ENCODE measurements around the gene ACTL7A.
"Not testable (repeated sequence)": the region's sequence is repeated elsewhere in the genome, so short reads cannot be mapped to it uniquely, and the experiment has no call there.

ACTL7A gene, protein sequence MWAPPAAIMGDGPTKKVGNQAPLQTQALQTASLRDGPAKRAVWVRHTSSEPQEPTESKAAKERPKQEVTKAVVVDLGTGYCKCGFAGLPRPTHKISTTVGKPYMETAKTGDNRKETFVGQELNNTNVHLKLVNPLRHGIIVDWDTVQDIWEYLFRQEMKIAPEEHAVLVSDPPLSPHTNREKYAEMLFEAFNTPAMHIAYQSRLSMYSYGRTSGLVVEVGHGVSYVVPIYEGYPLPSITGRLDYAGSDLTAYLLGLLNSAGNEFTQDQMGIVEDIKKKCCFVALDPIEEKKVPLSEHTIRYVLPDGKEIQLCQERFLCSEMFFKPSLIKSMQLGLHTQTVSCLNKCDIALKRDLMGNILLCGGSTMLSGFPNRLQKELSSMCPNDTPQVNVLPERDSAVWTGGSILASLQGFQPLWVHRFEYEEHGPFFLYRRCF

DNA sequence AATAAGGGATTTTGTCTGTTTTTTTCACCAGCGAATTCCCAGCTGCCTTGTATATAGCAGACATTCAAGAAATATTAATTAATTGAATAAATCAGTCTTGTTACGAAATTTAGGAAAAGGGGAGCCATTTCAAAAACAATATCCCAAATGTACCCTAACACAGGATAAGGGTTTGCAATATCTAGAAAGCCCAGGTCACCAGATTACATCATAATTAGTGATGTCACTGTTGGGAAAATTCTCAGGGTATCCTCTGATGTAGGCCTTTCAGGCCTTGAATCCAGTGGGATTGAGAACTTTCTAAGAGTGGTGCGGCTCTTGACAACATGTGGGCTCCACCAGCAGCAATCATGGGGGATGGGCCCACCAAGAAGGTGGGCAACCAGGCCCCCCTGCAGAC is at the start of gene ACTL7A:
TSS of gene ACTL7A (plus strand) at position 270 of the 400 bp plus-strand sequence. CDS start at position 327, 57 bp downstream.
- DNase-seq (ENCODE audit: low read depth in 3 of 3) = no peak

DNA sequence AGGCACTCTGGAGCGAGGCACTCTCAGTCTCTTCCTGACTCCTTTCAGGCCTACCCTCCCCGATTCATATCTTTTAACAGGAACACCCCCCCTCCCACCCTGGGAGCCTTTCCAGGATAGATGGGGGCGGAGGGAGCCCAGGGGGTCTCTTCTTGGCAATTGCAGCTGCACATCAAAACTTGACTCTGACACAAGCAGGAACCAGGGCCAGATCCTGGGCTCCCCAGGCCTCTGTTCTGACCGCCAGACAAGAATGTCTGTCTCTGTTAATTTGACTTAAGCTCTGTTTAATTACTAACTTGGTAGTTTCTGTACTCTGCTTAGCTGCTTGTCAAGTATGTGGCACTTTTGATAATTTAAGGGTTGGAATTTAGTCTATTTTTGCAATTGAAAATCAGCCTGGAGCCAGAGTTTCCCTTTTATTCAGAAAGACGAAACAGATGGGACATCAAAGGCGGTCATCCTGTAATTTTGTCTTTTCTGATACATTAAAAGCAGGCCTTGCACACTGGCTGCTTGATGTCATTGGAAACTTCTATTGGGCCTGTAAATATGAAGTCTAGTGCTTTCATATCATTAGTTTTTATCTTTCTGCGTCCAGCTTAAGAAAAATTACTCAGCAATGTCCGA is 49.6 kb upstream of the ACTL7A start:
- no peak for DNase-seq (ENCODE audit: low read depth in 3 of 3)

DNA sequence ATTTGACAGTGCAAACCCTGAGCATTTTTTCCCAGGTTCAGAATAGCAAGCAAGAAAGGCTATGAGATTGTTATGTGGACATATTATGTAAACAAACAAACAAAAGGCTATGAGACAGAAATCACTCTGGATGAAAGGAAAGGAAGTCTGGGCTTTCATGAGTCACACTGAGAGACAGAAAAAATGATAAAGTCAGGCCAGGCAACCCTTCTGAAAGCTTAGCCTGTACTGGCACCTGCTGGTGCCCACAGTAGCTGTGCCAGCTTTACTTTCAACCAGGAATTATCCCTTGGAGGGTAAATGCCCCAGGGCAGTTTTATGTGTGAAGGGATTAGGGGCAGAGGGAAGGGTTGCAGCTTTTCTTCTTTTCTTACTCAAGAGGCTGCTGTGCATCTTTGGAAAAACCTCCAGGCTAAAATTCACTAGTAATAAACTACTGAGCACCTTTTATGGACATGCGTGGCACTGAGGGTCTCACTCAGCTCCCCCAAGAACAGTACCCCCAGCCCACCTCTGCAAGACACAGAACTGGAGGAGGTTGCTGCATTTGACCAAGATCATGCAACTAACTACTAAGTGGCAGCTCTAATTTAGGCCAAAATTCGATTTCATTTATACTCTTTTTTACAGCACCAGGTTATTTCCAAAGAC is 48.0 kb upstream of the ACTL7A start:
- DNase-seq (ENCODE audit: low read depth in 3 of 3) = no peak

DNA sequence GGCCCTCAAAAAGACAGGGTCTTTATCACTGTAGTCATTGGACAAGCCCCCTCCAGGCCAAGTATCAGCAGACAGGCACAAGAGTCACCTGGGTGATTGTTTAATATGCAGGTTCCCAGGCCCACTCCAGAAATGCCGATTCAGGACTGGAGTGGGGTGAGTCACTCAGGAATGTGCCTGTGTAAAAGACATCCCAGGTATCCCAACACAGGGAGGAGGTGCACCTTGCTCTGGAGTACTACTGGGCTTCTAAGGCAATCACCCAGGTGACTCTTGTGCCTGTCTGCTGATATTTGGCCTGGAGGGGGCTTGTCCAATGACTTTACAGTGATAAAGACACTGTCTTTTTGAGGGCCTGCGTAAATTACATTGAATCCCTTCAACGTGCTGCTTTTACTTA is 46.9 kb upstream of the ACTL7A start:
- no peak for DNase-seq (ENCODE audit: low read depth in 3 of 3)

- no peak for DNase-seq (ENCODE audit: low read depth in 3 of 3)
Observed at GRCh38 chr9:108816037-108816436, 46.0 kb upstream of the ACTL7A start.

GRCh38 chr9:108823829-108824228 is 38.2 kb upstream of the ACTL7A start:
- no peak for DNase-seq (ENCODE audit: low read depth in 3 of 3)

GRCh38 chr9:108830272-108830671 is 31.8 kb upstream of the ACTL7A start:
- DNase-seq (ENCODE audit: low read depth in 3 of 3) = no peak

DNA sequence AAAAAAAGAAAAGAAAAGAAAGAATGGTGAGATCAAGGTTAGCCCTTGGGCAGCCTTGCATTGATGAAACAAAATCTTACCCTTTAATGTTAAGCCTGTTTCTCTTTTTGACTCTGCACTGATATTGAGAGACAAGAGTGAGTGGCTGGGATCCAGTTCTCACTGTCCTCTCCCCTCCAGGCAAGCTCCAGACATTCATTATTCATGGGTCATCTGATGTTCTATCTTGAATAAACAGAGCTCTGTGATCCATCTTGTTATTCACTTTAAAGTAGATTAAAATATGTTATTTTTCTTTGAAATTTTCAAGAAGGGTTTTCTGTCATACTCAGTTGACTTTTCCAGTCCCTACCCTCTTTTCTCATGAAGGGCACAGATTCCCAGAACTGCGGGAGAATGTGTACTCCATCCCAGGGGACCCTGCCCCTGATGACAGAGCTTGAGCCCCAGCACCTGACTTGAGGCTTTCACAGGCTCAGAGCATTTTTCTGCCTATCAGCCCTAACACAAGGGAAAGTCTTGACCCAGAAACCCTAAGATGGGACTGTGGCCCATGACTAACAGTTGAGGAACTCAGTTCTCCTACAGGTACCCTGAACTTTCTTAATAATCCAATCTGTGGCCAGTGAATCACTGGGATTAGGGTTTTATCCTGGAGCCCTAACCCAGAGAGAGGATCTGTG is 30.4 kb upstream of the ACTL7A start:
- DNase-seq (ENCODE audit: low read depth in 3 of 3) = no peak

DNA sequence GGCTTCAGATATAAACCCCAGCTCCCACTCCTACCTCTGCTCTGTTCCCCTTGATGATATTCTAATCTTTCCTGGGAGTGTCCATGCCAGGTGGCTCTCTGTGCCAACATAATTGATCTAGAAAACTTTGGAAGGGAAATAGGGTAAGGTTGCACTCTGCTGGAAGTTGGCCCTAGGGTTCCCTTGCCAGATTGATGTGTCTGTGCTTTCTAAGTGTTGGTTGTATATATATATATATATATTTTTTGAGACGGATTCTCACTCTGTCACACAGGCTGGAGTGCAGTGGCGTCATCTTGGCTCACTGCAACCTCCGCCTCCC is 29.9 kb upstream of the ACTL7A start:
- no peak for DNase-seq (ENCODE audit: low read depth in 3 of 3)

DNA sequence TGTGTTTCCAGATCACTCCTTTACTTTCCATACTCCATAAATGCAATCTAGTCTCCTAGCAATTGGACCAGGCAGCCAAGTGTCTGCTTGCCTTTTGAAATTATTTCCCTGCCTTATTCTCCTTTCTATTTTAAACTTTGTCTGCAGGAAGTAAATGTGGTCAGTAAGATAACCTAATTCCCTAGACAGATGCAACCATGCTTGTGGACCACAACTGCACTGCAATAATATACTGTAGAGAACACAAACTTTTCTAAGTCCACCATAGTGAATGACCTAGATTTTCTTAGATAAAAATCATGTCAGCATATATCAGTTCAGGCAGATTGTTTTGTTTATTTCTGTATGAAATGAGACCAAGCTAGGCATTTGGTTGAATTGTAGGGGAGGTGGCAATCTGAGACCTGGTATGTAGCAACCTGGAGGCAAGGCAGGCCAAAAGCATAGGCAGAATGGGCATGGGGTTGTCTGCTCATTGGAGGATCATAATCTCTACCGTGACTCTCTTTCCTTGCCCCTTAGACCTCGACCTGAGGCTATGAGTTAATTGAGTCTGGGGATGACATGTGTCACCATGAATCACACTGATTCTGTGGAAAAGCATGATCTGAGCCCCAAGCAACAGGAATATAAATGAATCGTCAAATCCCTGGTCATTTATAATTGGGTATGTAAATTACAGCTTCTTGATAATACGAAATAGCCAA is 27.0 kb upstream of the ACTL7A start:
- DNase-seq (ENCODE audit: low read depth in 3 of 3) = no peak

DNA sequence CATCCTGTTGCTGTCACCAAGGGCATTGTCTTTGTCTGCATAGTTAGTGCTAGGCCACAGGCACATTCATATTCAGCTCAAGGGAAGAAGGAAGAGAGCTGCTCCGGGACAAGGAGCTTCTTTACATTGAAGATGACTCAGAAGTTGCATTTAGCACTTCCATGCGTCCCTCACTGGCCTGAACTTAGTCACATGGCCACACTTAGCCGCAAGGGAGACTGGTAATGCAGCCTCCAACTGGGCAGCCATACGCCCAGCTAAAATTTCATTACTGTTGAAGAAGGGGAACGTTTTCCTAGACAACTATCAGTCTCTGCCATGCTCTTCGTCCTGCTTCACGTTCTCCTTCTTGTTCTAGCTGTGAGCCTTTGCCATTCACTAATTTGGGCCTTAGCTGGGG is 26.2 kb upstream of the ACTL7A start:
- no peak for DNase-seq (ENCODE audit: low read depth in 3 of 3)

DNA sequence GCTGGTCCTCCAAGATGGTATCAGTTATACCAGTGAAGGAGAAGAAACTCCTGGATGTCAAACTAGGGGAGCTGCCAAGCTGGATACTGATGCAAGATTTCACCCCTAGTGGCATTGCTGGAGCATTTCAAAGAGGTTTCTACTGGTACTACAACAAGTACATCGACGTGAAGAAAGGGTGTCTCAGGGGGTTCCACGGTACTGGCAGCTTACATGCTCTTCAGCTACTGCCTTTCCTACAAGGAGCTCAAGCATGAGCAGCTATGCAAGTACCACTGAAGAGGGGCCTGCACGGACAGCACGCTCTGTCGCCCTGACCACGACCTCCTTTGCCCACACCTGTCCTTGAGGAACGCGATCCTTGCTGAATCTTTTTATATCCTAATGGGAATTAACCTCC is 25.7 kb upstream of the ACTL7A start:
- DNase-seq (ENCODE audit: low read depth in 3 of 3) = no peak

DNA sequence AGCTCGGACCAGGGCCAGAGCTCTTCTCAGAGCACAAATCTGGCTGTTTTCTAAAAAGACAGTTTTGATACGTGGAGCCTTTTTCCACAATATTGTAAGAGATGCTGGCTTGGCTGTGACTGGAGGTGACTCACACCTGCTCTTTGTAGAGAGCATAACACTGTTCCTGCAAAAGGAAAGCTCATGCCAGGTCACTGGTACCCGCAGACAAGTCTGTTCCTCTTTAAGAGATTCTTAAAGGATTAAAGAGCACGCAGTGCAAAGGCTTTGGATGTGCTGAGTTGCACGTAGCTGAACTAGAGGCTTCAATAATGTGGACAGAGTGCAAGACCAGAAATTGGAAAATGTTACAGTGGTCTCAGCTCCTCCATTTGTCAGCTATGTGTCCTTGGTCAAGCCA is 25.3 kb upstream of the ACTL7A start:
- DNase-seq (ENCODE audit: low read depth in 3 of 3) = no peak

GRCh38 chr9:108837530-108837929 is 24.5 kb upstream of the ACTL7A start:
- DNase-seq (ENCODE audit: low read depth in 3 of 3) = no peak

DNA sequence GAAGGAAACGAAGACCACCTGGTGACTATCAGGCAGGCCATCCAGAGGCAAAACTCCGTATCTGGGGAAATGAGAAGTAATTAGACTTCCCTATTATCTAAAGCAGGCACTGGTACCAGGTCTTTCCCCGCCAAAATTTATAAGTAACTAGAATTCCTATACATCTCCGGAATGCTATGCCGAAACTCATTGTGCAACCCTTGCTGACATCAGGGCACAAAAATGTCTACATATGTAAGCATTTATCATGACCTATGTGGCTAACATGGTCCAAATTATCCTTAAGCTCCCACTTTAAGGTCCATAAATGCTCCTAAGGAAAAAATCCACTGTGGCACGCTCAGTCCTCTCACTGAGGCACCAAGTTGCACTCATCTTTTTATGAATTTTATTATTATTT is 24.0 kb upstream of the ACTL7A start:
- no peak for DNase-seq (ENCODE audit: low read depth in 3 of 3)

GRCh38 chr9:108839561-108839960 is 22.5 kb upstream of the ACTL7A start:
- not testable (repeated sequence) for DNase-seq (ENCODE audit: low read depth in 3 of 3)

DNA sequence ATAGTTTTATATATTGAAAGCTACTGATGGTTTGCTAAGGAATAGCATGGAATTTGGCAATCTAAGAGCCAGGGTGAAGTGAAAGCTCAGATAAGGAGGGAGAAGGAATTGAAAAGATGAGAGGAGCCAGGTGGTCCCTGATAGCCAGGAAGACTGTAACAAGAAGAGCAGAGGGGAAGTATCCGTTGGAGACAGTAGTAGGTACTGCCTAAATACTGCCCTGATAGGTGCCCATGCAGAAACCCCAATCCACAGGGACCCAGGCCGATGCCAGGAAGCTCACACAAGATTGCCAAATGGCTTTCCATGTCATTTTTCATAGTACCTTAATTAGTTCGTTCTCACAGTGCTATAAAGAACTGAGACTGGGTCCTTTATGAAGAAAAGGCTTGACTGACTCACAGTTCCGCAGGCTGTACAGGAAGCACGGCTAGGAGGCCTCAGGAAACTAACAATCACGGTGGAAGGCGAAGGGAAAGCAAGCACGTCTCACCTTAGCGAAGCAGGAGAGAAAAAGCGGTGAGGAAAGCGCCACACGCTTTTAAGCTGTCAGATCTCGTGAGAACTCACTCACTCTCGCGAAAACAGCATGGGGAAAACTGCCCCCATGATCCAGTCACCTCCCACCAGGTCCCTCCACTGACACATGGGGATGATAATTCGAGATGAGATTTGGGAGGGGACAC is 19.3 kb upstream of the ACTL7A start:
- DNase-seq (ENCODE audit: low read depth in 3 of 3) = no peak

DNA sequence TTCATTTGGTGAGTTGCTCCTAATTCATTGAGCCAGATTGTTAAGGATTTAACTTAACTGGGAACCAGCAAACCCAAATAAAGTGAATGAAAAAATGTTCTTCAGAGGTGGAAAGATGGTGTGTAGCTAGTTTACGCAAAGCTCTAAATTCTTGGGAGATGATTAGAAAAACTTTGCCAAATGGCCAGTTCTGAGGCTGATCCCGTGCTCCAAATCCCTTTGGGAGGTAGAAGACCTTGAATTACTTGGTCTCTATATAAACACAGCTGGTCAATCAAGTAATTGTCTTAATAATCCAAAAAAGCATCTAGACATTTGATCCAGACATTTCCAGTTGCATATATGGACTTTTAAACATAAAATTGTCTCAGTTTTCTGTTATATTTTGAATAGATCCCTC is 17.7 kb upstream of the ACTL7A start:
- no peak for DNase-seq (ENCODE audit: low read depth in 3 of 3)

DNA sequence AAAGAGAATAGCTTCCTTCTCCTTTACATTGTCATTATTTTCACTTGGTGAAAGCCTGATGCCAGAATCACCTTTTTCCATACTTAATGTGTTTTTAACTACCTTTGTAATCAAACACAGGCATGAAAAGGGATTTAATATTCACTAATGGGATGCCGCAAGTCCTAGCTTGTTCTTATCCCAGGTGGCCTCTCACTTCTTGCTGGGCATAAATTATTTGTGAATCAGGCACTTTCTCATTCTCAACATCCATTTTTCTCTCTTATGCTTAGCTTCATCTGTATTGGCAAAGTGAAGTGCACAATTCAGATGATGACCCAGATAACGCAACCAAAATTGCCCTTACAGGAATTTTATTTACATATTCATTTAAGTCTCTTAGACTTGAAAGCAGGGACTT is 17.2 kb upstream of the ACTL7A start:
- no peak for DNase-seq (ENCODE audit: low read depth in 3 of 3)

- DNase-seq (ENCODE audit: low read depth in 3 of 3) = no peak
Observed at GRCh38 chr9:108845507-108845906, 16.6 kb upstream of the ACTL7A start.

GRCh38 chr9:108845947-108846346 is 16.1 kb upstream of the ACTL7A start:
- DNase-seq (ENCODE audit: low read depth in 3 of 3) = no peak

Measured in stimulated activated CD4-positive, alpha-beta T cell treated with anti-CD3 and anti-CD28 coated beads, TNF-alpha, amount 100 ng/mL, for 4 hours (primary cell).